H9 (cell line): ENCODE results near the gene TMEFF2. TPM values are rescaled to one million over a fixed set of nuclear protein-coding genes. Genes with fewer than 3 reads are reported as not detected.

Experiments
- DNase-seq: peaks from one replicate; pipeline ENCODE4 v3.0.0-alpha.2; 2017
- H2AFZ ChIP-seq: one replicate; pipeline ENCODE4 v1.6.1; 2013; ENCODE audit warnings: mild to moderate bottlenecking, low read length, control low read depth, moderate library complexity
- H2AK5ac ChIP-seq: 2 replicates; pipeline ENCODE4 v1.6.1; 2013; ENCODE audit warnings: low read length, control low read depth, mixed read lengths; ENCODE audit not compliant: insufficient read length
- H2BK120ac ChIP-seq: one replicate; pipeline ENCODE4 v1.6.1; 2013; ENCODE audit warnings: low read depth, mild to moderate bottlenecking, low read length, control low read depth, inconsistent platforms; ENCODE audit not compliant: poor library complexity, severe bottlenecking
- H2BK12ac ChIP-seq: 2 replicates; pipeline ENCODE4 v1.6.1; 2013; ENCODE audit warnings: low read length, control low read depth, mixed read lengths, low read depth; ENCODE audit not compliant: insufficient read length
- H2BK15ac ChIP-seq: 2 replicates; pipeline ENCODE4 v1.6.1; 2013; ENCODE audit warnings: low read depth, low read length, control low read depth
- H2BK20ac ChIP-seq: one replicate; pipeline ENCODE4 v1.6.1; 2013; ENCODE audit warnings: low read depth, mild to moderate bottlenecking, low read length, control low read depth, inconsistent platforms; ENCODE audit not compliant: poor library complexity, severe bottlenecking
- H2BK5ac ChIP-seq: 2 replicates; pipeline ENCODE4 v1.6.1; 2013; ENCODE audit warnings: low read length, control low read depth, mixed read lengths; ENCODE audit not compliant: insufficient read length
- H3K14ac ChIP-seq: 2 replicates; pipeline ENCODE4 v1.6.1; 2013; ENCODE audit warnings: low read length, control low read depth; ENCODE audit not compliant: insufficient read depth
- H3K18ac ChIP-seq: 2 replicates; pipeline ENCODE4 v1.6.1; 2013; ENCODE audit warnings: low read depth, mild to moderate bottlenecking, mixed read lengths, low read length, control low read depth; ENCODE audit not compliant: insufficient read length
- H3K23ac ChIP-seq: 2 replicates; pipeline ENCODE4 v1.6.1; 2013; ENCODE audit warnings: low read length, control low read depth, mixed read lengths, low read depth; ENCODE audit not compliant: insufficient read length
- H3K23me2 ChIP-seq: 2 replicates; pipeline ENCODE4 v1.6.1; 2013; ENCODE audit warnings: low read depth, mild to moderate bottlenecking, mixed read lengths, low read length, control low read depth; ENCODE audit not compliant: insufficient read length, poor library complexity, severe bottlenecking
- H3K27ac ChIP-seq: 2 replicates; pipeline ENCODE4 v1.5.1; 2013; ENCODE audit warnings: low read length, control low read depth, mixed read lengths, low read depth; ENCODE audit not compliant: insufficient read length
- H3K27me3 ChIP-seq: 2 replicates; pipeline ENCODE4 v1.6.1; 2013; ENCODE audit warnings: low read length, control low read depth, inconsistent platforms; ENCODE audit not compliant: insufficient read depth
- H3K4ac ChIP-seq: 2 replicates; pipeline ENCODE4 v1.6.1; 2013; ENCODE audit warnings: low read depth, mild to moderate bottlenecking, control low read depth, inconsistent platforms, low read length, moderate library complexity
- H3K4me1 ChIP-seq: 2 replicates; pipeline ENCODE4 v1.6.1; 2013; ENCODE audit warnings: low read length, control low read depth, inconsistent platforms; ENCODE audit not compliant: insufficient read depth
- H3K4me2 ChIP-seq: 2 replicates; pipeline ENCODE4 v1.6.1; 2013; ENCODE audit warnings: low read length, control low read depth, mixed read lengths; ENCODE audit not compliant: insufficient read length, insufficient read depth
- H3K56ac ChIP-seq: 2 replicates; pipeline ENCODE4 v1.6.1; 2013; ENCODE audit warnings: low read depth, mild to moderate bottlenecking, mixed read lengths, low read length, control low read depth; ENCODE audit not compliant: insufficient read length
- H3K79me1 ChIP-seq: 2 replicates; pipeline ENCODE4 v1.6.1; 2013; ENCODE audit warnings: low read depth, mild to moderate bottlenecking, moderate library complexity, low read length, control low read depth, inconsistent platforms; ENCODE audit not compliant: insufficient read depth, poor library complexity, severe bottlenecking
- H3K79me2 ChIP-seq: 2 replicates; pipeline ENCODE4 v1.6.1; 2013; ENCODE audit warnings: low read length, control low read depth, inconsistent platforms; ENCODE audit not compliant: insufficient read depth
- H3K9ac ChIP-seq: 2 replicates; pipeline ENCODE4 v1.6.1; 2013; ENCODE audit warnings: low read length, control low read depth, mixed read lengths; ENCODE audit not compliant: insufficient read length; ENCODE audit errors: extremely low read depth
- H3K9me3 ChIP-seq: one replicate; pipeline ENCODE4 v1.6.1; 2013; ENCODE audit warnings: low read depth, low read length, inconsistent platforms; ENCODE audit not compliant: control insufficient read depth
- H3T11ph ChIP-seq: one replicate; pipeline ENCODE4 v1.6.1; 2013; ENCODE audit warnings: mild to moderate bottlenecking, low read length, control low read depth, inconsistent platforms
- H4K20me1 ChIP-seq: one replicate; pipeline ENCODE4 v1.6.1; 2013; ENCODE audit not compliant: control insufficient read depth, insufficient read length, insufficient read depth
- H4K5ac ChIP-seq: 2 replicates; pipeline ENCODE4 v1.6.1; 2013; ENCODE audit warnings: low read depth, mild to moderate bottlenecking, mixed read lengths, low read length, control low read depth; ENCODE audit not compliant: insufficient read length
- H4K8ac ChIP-seq: replicated peaks from 2 replicates; pipeline ENCODE4 v1.6.1; 2013; ENCODE audit warnings: low read length, control low read depth, mixed read lengths, low read depth; ENCODE audit not compliant: insufficient read length
- H4K91ac ChIP-seq: 2 replicates; pipeline ENCODE4 v1.6.1; 2013; ENCODE audit warnings: low read depth, mild to moderate bottlenecking, moderate library complexity, mixed read lengths, low read length, control low read depth; ENCODE audit not compliant: insufficient read length
- H3K27ac Mint-ChIP-seq, 3 experiments: 2 replicates in 2 of 3; 3 replicates in 1 of 3; pipeline ENCODE4 v1.8.0; 2020 to 2021; ENCODE audit warnings: mixed read lengths in 3 of 3, mild to moderate bottlenecking in 1 of 3, moderate library complexity in 1 of 3
- H3K27me3 Mint-ChIP-seq: 2 replicates; pipeline ENCODE4 v1.8.0; 2021; ENCODE audit warnings: low read depth, mild to moderate bottlenecking, moderate library complexity, mixed read lengths
- H3K36me3 Mint-ChIP-seq, 3 experiments: 2 replicates in 2 of 3; 3 replicates in 1 of 3; pipeline ENCODE4 v1.8.0; 2020 to 2021; ENCODE audit warnings: low read depth in 3 of 3, mixed read lengths in 3 of 3; ENCODE audit not compliant: insufficient read depth in 1 of 3
- H3K4me1 Mint-ChIP-seq, 2 experiments: 2 replicates each; pipeline ENCODE4 v1.8.0; 2020; ENCODE audit warnings: mixed read lengths in 2 of 2
- H3K4me3 Mint-ChIP-seq, 2 experiments: 2 replicates in 1 of 2; 3 replicates in 1 of 2; pipeline ENCODE4 v1.8.0; 2020 to 2021; ENCODE audit warnings: mild to moderate bottlenecking in 2 of 2, mixed read lengths in 2 of 2, moderate library complexity in 1 of 2
- H3K9me3 Mint-ChIP-seq, 2 experiments: 2 replicates in 1 of 2; 3 replicates in 1 of 2; pipeline ENCODE4 v1.8.0; 2020; ENCODE audit warnings: mild to moderate bottlenecking in 2 of 2, mixed read lengths in 2 of 2, moderate library complexity in 1 of 2
- total RNA-seq: library from RNA; stranded (reverse); gene quantifications from 2 replicates; pipeline ENCODE4 v1.2.1, GENCODE V29; 2021
- TF ChIP-seq, protein P1 (sequence below): fragments of 200-600 bp; sonication (generic); conservative IDR thresholded peaks from 3 replicates; pipeline ENCODE4 v1.8.0; 2021; ENCODE audit warnings: antibody characterized with exemption, mild to moderate bottlenecking

The TMEFF2 gene
- total RNA-seq, 1 experiment from 2014 or later, result 0.39 TPM

DNA sequence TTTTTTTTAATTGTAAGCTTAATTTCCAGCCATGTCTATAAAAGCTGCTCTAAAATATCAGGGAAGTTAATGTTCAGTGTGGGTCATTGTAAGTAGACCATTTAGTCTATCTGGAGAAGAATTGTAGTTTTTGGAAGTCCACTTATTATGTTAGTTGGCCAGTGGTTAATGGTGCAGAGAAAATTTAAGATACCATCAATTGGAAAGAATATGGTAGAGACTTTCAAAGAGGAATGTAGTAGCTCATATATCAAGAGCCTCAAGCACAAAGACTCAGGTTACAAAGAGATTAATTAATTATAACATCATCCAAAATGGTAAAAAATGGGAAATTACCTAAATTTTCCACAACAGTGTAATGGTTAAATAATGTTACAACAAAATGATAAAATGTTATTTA, 220.1 kb downstream of the TMEFF2 start:
- H3K4me1 Mint-ChIP-seq, result peaks cover 11 to 16% of the 10 kb centered on the region in 2 experiments
- Histone ChIP-seq H4K91ac (no peak overlapping the region), H2AK5ac (no peak overlapping the region), H3T11ph (no peak overlapping the region), H2AFZ (no peak overlapping the region), H3K79me2 (no peaks in the 10 kb centered on the region), H3K23ac (no peak overlapping the region), H3K18ac (no peak overlapping the region), H4K5ac (no peak overlapping the region), H3K4me1 (peaks cover 6% of the 10 kb centered on the region; the same call in 1 of the 2 replicates), H2BK120ac (no peak overlapping the region), H2BK5ac (no peak overlapping the region), H3K9me3 (no peaks in the 10 kb centered on the region), H3K27me3 (no peaks in the 10 kb centered on the region), H3K4ac (no peak overlapping the region), H3K4me2 (no peak overlapping the region), H4K8ac (no peak overlapping the region), H3K9ac (no peak overlapping the region), H3K56ac (no peak overlapping the region), H3K14ac (no peak overlapping the region), H2BK20ac (no peak overlapping the region), H4K20me1 (no peaks in the 10 kb centered on the region), H2BK15ac (no peak overlapping the region), H3K79me1 (no peaks in the 10 kb centered on the region), H3K27ac (no peak overlapping the region), H3K23me2 (no peaks in the 10 kb centered on the region), H2BK12ac (no peak overlapping the region)
- H3K36me3 Mint-ChIP-seq, result peaks cover 0 to 4% (median 0%) of the 10 kb centered on the region in 3 experiments; a peak in 2 of 7 replicates
- no peak overlapping the region for H3K4me3 Mint-ChIP-seq
- no peaks in the 10 kb centered on the region for H3K27me3 Mint-ChIP-seq
- TF ChIP-seq, protein P1, sequence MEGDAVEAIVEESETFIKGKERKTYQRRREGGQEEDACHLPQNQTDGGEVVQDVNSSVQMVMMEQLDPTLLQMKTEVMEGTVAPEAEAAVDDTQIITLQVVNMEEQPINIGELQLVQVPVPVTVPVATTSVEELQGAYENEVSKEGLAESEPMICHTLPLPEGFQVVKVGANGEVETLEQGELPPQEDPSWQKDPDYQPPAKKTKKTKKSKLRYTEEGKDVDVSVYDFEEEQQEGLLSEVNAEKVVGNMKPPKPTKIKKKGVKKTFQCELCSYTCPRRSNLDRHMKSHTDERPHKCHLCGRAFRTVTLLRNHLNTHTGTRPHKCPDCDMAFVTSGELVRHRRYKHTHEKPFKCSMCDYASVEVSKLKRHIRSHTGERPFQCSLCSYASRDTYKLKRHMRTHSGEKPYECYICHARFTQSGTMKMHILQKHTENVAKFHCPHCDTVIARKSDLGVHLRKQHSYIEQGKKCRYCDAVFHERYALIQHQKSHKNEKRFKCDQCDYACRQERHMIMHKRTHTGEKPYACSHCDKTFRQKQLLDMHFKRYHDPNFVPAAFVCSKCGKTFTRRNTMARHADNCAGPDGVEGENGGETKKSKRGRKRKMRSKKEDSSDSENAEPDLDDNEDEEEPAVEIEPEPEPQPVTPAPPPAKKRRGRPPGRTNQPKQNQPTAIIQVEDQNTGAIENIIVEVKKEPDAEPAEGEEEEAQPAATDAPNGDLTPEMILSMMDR, result no peak
- H3K9me3 Mint-ChIP-seq, result peaks cover 0 to 2% of the 10 kb centered on the region in 2 experiments; a peak in 1 of 5 replicates
- H3K27ac Mint-ChIP-seq, result no peak overlapping the region
- no peak for DNase-seq
